Measurements from ENCODE around the gene LXN. TPM values are rescaled to one million over a fixed set of nuclear protein-coding genes. Genes with fewer than 3 reads are reported as not detected.

The LXN gene
- total RNA-seq, 1 experiment from 2014 or later = not detected

- no peaks in the 10 kb centered on the region for H3K9me3 ChIP-seq
- H3K4me3 ChIP-seq = no peak overlapping the region
- H3K36me3 ChIP-seq = peaks cover 10% of the 10 kb centered on the region
- no peak for DNase-seq
- no peaks in the 10 kb centered on the region for H3K27me3 ChIP-seq
These were observed 30.4 kb downstream of the LXN start for GRCh38 chr3:158642005-158642404.

DNA sequence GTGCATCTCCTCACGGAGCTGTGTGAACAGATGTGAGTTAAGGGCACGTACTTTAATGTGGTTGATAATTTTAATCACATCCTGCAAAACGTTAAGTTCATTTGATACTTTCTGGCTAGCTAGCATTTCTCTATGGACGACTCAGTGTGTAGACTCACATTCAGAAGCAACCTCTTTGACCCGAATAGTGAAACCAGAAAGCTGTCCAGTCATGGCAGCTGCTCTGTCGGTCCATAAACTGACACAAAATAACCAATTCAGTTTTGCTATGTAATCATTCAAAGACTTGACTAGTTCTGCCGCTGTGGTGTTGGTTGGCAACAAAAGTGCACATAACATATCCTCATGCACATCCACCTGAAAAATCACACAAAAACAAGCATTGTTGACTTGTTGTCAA is 31.8 kb downstream of the LXN start:
- Histone ChIP-seq H3K36me3 (no peaks in the 10 kb centered on the region), H3K27me3 (no peaks in the 10 kb centered on the region), H3K4me3 (no peak overlapping the region), H3K9me3 (no peaks in the 10 kb centered on the region)
- DNase-seq = no peak

DNA sequence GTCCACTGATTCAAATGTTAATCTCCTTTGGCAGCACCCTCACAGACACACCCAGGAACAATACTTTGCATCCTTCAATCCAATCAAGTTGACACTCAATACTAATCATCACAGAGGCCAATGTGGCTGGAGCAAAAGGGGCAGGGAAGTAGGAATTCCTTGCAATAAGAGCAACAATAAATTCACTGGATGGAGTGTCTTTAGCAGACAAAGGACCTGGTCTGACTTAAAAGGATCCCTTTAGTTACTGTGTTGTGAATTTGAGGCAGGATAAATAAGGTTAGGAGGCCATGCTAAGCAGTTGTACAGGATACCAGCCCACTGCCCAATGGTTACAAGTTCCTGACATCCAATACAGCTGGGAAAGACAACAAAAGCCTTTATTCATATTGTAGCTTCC is 40.5 kb downstream of the LXN start:
- Histone ChIP-seq H3K4me3 (no peak overlapping the region), H3K9me3 (no peaks in the 10 kb centered on the region), H3K27me3 (no peaks in the 10 kb centered on the region), H3K36me3 (no peaks in the 10 kb centered on the region)
- DNase-seq = no peak

DNA sequence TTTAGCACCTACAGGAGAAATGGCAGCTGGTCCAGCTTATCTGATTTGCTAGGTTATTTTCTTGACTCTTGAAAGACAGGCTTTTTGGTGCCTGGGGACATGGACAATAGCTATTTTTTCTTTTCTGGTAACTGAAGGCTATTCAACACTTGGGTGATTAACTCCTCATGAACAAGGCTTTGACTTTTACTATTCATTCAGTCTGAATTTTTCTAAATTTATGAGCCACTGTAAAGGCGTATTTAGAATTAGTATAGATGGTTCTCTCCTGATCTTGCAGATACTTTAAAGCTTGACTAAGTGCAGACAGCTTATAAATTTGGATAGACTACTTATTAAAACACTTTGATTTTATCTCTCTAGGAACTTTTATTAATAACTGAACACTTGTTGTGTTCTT is 46.6 kb downstream of the LXN start:
- Histone ChIP-seq H3K4me3 (no peak overlapping the region), H3K36me3 (no peaks in the 10 kb centered on the region), H3K27me3 (no peaks in the 10 kb centered on the region), H3K9me3 (peaks cover 5% of the 10 kb centered on the region; the same call in 1 of the 2 replicates)
- no peak for DNase-seq

DNA sequence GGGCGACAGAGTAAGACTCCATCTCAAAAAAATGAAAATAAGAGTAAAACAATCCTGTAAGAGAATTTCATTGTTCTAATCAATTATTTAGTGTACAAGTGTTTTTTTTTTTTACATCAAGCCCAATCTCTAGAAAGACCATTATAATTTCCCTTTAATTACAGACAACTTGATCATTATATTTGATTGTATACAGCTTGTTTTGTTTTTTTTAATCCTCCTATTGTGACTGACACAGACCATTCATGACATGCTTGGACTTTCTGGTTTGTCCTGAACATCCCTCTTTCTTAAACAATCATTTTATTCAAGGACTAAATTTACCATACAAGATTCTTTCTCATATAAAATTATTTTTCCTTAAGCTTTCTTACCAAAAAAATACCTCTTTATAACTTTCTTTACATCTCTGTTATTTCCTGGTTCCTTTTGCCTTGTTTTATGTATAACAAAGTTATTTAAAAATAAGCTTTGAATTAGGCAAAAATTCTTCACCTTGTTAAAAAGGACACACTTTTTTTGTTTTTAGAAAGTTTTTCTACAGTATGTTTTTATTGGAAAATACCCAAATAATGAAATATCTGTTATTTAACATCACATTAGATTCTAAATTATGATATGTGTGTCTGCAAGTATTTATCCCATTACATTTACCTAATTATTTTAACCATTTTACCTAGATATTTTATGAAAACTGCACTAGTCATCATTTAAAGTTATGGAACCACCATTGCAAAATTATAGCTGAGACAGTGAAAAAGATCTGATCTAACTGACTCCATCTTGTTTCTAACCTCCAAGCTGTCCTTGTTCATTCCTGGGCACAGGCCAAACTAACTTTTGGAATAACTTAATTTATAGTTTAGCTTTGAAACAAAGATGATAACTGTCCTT is 54.2 kb downstream of the LXN start:
- Histone ChIP-seq H3K4me3 (no peak overlapping the region), H3K27me3 (no peaks in the 10 kb centered on the region), H3K36me3 (no peaks in the 10 kb centered on the region), H3K9me3 (peaks cover 15% of the 10 kb centered on the region; the same call in 1 of the 2 replicates)
- no peak for DNase-seq

Other genes with a start within 250 kb of the LXN start
- 41.2 and 45.8 TPM in 2 replicates for gene MLF1, start 101.5 kb downstream of the LXN start, total RNA-seq (2014; rRNA removed; shearing (Covaris generic); ENCODE audit: low replicate concordance)
- 60.3 and 98.4 TPM in 2 replicates for gene GFM1, start 28.1 kb downstream of the LXN start, total RNA-seq (2014; rRNA removed; shearing (Covaris generic); ENCODE audit: low replicate concordance)
- not detected in 2 replicates for gene RARRES1, start 59.8 kb upstream of the LXN start, total RNA-seq (2014; rRNA removed; shearing (Covaris generic); ENCODE audit: low replicate concordance)
- 122 and 152 TPM in 2 replicates for gene MFSD1, start 129.4 kb upstream of the LXN start, total RNA-seq (2014; rRNA removed; shearing (Covaris generic); ENCODE audit: low replicate concordance)